Psoas muscle (tissue), 8 donors: ENCODE measurements around the gene LCLAT1. TPM values are rescaled to one million over a fixed set of nuclear protein-coding genes. Genes with fewer than 3 reads are reported as not detected.
"Not testable (repeated sequence)": the region's sequence is repeated elsewhere in the genome, so short reads cannot be mapped to it uniquely, and the experiment has no call there.

Experiments used
- ATAC-seq, 4 donors: fragments of 200-7000 bp; cut with Tn5 transposase; one replicate each; pipeline ENCODE4 v1.9.1; 2020; ENCODE audit warnings: moderate library complexity in 3 of 4, mild to moderate bottlenecking in 2 of 4
- DNase-seq, 2 donors: peaks; one replicate each; pipeline ENCODE4 v3.0.0-alpha.2; 2020
- H3K27ac ChIP-seq: fragments of 200-600 bp; one replicate; pipeline ENCODE4 v1.8.0; 2022
- H3K27me3 ChIP-seq, 3 donors: fragments of 200-600 bp in 1 of 3; one replicate each; pipeline versions ENCODE4 v1.6.1 to v1.8.0; 2013 to 2022; ENCODE audit warnings: low read length in 2 of 3, mild to moderate bottlenecking in 2 of 3, moderate library complexity in 1 of 3; ENCODE audit not compliant: insufficient read depth in 3 of 3
- H3K36me3 ChIP-seq, 2 donors: fragments of 200-600 bp in 1 of 2; one replicate each; pipeline versions ENCODE4 v1.6.1 to v1.8.0; 2013 to 2022; ENCODE audit warnings: low read depth in 1 of 2, mild to moderate bottlenecking in 1 of 2, moderate library complexity in 1 of 2; ENCODE audit not compliant: insufficient read depth in 1 of 2
- H3K4me1 ChIP-seq: fragments of 200-600 bp; one replicate; pipeline ENCODE4 v1.8.0; 2022
- H3K4me3 ChIP-seq: fragments of 200-600 bp; one replicate; pipeline ENCODE4 v1.8.0; 2022; ENCODE audit warnings: mild to moderate bottlenecking
- H3K9me3 ChIP-seq: fragments of 200-600 bp; one replicate; pipeline ENCODE4 v1.8.0; 2022
- WGBS, 3 donors: extraction: QIAGEN DNeasy Blood & Tissue Kit; methylation state at CpG; one replicate each; pipeline versions ENCODE4 v1.1.6 to v1.1.7; 2013; 5-methylcytosine and 5-hydroxymethylcytosine counted together
- intact Hi-C, 2 donors: fragments of 100-400 bp; cut with DNase I; formaldehyde crosslinking; loops; one replicate each; pipeline versions ENCODE4 v1.11.0 to v1.14.2; 2022
- polyA plus RNA-seq, 3 donors: library from polyadenylated mRNA; stranded (reverse); fragments of 200-250 nt; gene quantifications; one replicate each; pipeline ENCODE4 v1.2.3, GENCODE V29; 2013
- total RNA-seq, 4 donors: library from RNA; stranded (reverse); fragmentation: NEBNext Ultra II Directional in 2 of 4; extraction: Animal tissue kit (Norgen Biotek cat#: 25700) in 2 of 4; gene quantifications; one replicate each; pipeline versions ENCODE4 v1.2.1 to v1.2.4, GENCODE V29; 2021 to 2023
- TF ChIP-seq, protein P1 (sequence below): fragments of 200-600 bp; IDR thresholded peaks from one replicate; pipeline ENCODE4 v1.8.0; 2022; ENCODE audit warnings: antibody characterized with exemption
- donor health status: healthy with polysubstance abuse.
- donor health status: DM: no; HTN: no; CAD: no; lungs with moderate emphysema.
- donor health status: Bipolar disorder and iron deficiency.
- donor health status: healthy.
- donor health status: DM: yes; HTN: yes; CAD: no.
- donor health status: DM: no; HTN: no; CAD: no.
- donor health status: DM: no; HTN: no; CAD: no.
- donor health status: DM: yes; HTN: yes; CAD: no.

The LCLAT1 gene
- total and polyA plus RNA-seq, 7 donors, result 4.2 to 18.8 (median 6.0) TPM

DNA sequence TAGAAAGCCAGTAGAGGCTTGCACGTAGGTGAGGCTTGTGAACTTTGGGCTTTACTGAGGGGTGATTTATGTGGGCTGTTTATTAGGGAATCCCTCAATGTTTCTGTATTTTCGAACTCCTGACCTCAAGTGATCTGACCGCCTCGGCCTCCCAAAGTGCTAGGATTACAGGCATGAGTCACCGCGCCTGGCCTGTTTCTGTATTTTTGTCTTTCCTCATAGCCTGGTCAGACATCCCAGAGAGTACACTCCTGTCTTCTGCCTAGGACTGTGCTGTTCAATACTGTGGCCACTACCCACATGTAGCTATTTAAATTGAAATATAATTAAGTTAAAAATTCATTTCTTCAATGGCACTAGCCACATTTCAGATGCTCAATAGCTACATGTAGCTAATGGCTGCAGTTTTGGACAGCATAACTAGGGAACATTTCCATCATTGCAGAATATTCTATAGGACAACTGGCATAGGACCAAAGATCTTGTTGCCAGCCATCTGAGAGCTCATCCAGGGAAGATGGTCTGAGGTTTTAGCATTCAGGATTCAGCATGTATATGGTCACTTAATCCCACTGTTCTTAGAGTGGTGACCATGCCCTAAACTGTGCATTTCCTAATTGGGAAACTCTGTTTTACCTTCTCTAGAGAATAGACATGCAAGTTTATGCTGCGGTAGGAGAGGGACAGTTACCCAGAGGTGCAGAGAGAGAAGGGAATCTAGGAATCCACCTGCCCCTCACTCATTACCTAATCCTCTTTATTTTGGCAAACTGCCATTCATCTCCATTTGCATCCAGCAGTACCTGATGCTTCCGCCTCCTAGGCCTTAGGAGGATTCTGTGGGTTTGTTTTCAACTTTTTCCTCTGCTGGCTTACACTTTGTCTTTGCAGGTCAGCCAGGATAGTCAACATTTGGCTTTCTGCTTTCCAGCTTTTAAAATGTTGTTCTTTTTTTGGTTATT lies 64.4 kb downstream of the LCLAT1 start:
- Histone ChIP-seq H3K27ac (peak overlapping the region; percentile 64), H3K4me3 (no peak overlapping the region), H3K36me3 (no peaks in the 10 kb centered on the region), H3K4me1 (peaks cover 48% of the 10 kb centered on the region), H3K27me3 (no peaks in the 10 kb centered on the region), H3K9me3 (peaks cover 7% of the 10 kb centered on the region)
- DNase-seq (peak; percentile 53 to 76), ATAC-seq (peak; percentile 92 to 96 (median 96))
- intact Hi-C loops, result loop anchor here in 1 of 2 donors (5.0 kb wide), 1 partner anchor 64 kb away; the partner anchor contains the start of gene LCLAT1
- TF ChIP-seq, protein P1, sequence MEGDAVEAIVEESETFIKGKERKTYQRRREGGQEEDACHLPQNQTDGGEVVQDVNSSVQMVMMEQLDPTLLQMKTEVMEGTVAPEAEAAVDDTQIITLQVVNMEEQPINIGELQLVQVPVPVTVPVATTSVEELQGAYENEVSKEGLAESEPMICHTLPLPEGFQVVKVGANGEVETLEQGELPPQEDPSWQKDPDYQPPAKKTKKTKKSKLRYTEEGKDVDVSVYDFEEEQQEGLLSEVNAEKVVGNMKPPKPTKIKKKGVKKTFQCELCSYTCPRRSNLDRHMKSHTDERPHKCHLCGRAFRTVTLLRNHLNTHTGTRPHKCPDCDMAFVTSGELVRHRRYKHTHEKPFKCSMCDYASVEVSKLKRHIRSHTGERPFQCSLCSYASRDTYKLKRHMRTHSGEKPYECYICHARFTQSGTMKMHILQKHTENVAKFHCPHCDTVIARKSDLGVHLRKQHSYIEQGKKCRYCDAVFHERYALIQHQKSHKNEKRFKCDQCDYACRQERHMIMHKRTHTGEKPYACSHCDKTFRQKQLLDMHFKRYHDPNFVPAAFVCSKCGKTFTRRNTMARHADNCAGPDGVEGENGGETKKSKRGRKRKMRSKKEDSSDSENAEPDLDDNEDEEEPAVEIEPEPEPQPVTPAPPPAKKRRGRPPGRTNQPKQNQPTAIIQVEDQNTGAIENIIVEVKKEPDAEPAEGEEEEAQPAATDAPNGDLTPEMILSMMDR, result no peak
- WGBS, 3 donors, result 26 to 46% (median 28%) methylated on average over 8 of the region's 8 CpGs

DNA sequence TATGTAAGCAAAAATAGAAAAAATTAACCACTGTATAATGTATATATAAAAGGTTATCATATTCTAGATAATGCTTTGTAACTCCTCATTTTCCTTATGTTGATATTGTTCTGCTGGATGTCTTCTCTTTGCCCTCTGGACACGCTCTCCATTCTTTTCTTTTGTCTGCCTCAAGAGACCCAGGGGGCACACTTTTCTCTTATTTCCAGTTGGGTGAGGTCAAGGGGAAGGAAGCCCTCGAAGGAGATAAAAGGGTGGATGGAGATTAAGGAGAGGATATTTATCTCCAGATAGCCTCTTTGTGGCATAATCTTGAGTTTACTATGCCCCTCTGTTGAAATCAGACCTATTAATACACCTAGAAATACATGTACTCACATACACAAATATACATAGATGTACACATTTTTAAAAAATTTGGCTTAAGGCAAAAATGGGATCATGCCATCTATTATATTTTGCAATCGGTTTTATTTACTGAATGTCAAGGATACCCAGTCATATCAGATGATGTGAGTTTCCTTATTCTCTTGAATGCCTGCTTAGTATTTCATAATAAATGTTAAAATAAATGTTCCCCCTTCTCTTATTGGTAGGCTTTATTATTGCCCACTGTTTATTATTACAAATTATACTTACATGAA lies 65.3 kb downstream of the LCLAT1 start:
- Histone ChIP-seq H3K36me3 (no peaks in the 10 kb centered on the region), H3K4me3 (no peak overlapping the region), H3K27me3 (no peaks in the 10 kb centered on the region), H3K9me3 (peaks cover 7% of the 10 kb centered on the region), H3K4me1 (peaks cover 43% of the 10 kb centered on the region), H3K27ac (no peak overlapping the region)
- intact Hi-C loops, result loop anchor here in 1 of 2 donors (5.0 kb wide), 1 partner anchor 65 kb away; the partner anchor contains the start of gene LCLAT1
- TF ChIP-seq, protein P1, result no peak
- DNase-seq (no peak), ATAC-seq (no peak)
- WGBS, 3 donors, result 75 to 81% (median 79%) methylated on average over 3 of the region's 3 CpGs

DNA sequence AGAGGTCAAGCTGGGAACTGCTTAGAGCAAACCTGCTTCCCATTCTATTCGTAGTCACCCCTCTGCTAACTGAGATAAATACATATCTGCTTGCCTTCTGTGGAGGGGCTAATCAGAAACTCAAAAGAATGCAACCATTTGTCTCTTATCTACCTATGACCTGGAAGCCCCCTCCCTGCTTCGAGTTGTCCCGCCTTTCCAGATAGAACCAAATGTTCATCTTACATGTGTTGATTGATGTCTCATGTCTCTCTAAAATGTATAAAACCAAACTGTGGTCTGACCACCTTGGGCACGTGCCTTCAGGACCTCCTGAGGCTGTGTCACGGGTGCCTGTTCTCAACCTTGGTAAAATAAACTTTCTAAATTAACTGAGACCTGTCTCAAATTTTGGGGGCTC lies 66.6 kb downstream of the LCLAT1 start:
- not testable (repeated sequence) for H3K36me3 ChIP-seq, H3K9me3 ChIP-seq, H3K27ac ChIP-seq, ATAC-seq, DNase-seq, H3K4me3 ChIP-seq, H3K27me3 ChIP-seq
- H3K4me1 ChIP-seq, result peaks cover 43% of the 10 kb centered on the region
- intact Hi-C loops, result loop anchor here in 1 of 2 donors (5.0 kb wide), 1 partner anchor 66 kb away; the partner anchor contains the start of gene LCLAT1
- WGBS, 3 donors, result 76 to 92% (median 78%) methylated on average over 5 of the region's 5 CpGs

DNA sequence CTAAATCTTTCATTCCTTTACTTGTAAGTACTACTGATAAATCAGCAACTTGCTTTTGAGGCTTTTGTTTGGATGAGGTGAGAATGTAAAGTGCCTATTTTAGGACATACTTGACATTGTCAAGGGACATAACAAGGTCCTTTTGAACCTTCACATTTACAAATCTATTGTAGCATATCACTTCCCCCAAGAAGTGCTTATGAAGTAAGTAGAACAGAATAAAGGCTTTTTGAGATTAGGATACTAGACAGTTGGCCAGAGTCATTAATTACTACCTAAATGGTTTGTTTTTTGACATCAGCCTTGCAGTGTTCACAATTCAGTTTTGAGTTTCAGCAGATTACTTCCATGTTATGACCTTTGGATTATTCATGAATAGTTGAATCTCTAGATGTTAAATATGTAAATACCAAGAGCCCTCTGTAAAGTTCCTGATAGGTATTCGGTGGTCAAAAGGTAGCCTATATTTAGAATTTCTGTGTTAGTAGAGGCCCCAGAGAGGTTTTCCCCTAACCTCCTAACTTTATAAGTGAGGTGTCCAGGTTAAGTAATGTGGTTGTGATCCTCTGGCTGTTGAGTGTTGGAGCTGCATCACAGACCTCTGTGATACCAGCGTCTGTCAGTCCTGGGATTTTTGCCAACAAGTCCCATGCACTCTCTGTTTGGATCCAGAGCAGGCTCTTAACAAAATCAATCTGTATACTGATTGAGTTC lies 67.2 kb downstream of the LCLAT1 start:
- DNase-seq, result no peak
- TF ChIP-seq, protein P1, result no peak

More for the DNA sequence above, 67.2 kb downstream of the LCLAT1 start:
- ATAC-seq, result peak in 3 of 4 donors; percentile 69 to 78 (median 74)
- 26 to 43% (median 35%) methylated on average over 2 of the region's 2 CpGs for WGBS, 3 donors
- intact Hi-C loops, result loop anchor here in 1 of 2 donors (5.0 kb wide), 1 partner anchor 67 kb away; the partner anchor contains the start of gene LCLAT1
- Histone ChIP-seq H3K4me1 (peaks cover 43% of the 10 kb centered on the region), H3K36me3 (no peaks in the 10 kb centered on the region), H3K4me3 (no peak overlapping the region), H3K27ac (peak overlapping the region; percentile 57), H3K9me3 (no peaks in the 10 kb centered on the region), H3K27me3 (no peaks in the 10 kb centered on the region)
